ENCODE data around the gene P2RY2. TPM values are rescaled to one million over a fixed set of nuclear protein-coding genes. Genes with fewer than 3 reads are reported as not detected.
"Not testable (repeated sequence)": the region's sequence is repeated elsewhere in the genome, so short reads cannot be mapped to it uniquely, and the experiment has no call there.

The P2RY2 gene
- total RNA-seq, 2 experiments from 2014 or later, result not detected

DNA sequence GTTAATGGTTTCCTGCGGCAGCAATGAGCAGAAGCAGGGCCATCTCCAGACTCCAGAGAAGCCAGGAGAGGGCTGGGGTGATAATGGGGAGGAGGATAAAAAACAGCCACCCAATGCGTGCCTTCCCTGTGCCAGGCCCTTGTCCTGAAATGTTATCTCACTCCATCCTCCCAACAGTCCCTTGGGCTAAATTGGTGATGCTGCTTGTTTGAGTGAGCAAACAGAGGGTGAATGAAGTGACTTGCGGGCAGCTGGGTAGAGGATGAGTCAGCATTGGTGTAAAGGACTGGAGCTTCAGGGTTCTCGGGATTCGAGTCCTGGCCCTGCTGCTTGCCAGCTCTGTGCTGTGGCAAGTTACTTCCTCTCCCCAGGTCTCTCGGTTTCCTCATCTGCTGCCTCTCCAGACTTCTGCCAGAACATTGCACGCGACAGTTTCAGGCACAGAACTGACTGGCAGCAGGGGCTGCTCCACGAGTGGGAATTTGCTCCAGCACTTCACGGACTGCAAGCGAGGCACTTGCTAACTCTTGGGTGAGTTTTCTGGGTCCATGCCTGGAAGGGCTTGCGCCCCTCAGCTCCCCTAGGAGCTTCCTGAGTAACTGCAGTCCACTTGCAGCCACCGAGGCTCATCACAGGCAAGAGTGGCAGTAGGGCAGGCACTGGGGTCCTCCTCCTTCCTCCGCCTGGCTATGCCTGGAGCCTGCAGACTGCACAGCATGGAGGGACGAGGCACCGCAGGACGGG lies 54.0 kb downstream of the P2RY2 start, which contains the start of gene P2RY6:
P2RY6 (plus strand) TSS at position 403 of the 744 bp plus-strand sequence. CDS start 24,181 bp downstream, outside the sequence.
- H3K4me3 ChIP-seq (ENCODE audit: low read length), result no peak within 1 kb of the TSS
- Mint-ChIP-seq H3K36me3 (ENCODE audit: low read depth) (no peaks in the 10 kb centered on the region), H3K9me3 (no peaks in the 10 kb centered on the region), H3K4me3 (no peak within 1 kb of the TSS), H3K27ac (no peak within 1 kb of the TSS), H3K27me3 (peaks cover 19% of the 10 kb centered on the region), H3K4me1 (ENCODE audit: low read depth) (no peaks in the 10 kb centered on the region)
- peak in 3 of 14 experiments; percentile 25 to 70 (median 61) for DNase-seq
- TF ChIP-seq, protein P1, sequence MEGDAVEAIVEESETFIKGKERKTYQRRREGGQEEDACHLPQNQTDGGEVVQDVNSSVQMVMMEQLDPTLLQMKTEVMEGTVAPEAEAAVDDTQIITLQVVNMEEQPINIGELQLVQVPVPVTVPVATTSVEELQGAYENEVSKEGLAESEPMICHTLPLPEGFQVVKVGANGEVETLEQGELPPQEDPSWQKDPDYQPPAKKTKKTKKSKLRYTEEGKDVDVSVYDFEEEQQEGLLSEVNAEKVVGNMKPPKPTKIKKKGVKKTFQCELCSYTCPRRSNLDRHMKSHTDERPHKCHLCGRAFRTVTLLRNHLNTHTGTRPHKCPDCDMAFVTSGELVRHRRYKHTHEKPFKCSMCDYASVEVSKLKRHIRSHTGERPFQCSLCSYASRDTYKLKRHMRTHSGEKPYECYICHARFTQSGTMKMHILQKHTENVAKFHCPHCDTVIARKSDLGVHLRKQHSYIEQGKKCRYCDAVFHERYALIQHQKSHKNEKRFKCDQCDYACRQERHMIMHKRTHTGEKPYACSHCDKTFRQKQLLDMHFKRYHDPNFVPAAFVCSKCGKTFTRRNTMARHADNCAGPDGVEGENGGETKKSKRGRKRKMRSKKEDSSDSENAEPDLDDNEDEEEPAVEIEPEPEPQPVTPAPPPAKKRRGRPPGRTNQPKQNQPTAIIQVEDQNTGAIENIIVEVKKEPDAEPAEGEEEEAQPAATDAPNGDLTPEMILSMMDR (IDR thresholded peaks at IDR 0.05), result no peak
- H3K4me1 ChIP-seq (ENCODE audit: insufficient read depth, low read length), result peaks cover 6% of the 10 kb centered on the region
- ChIA-PET CTCF (no interaction called here), POLR2A (no interaction called here)
- intact Hi-C loops (cut with DNase I, micrococcal nuclease), result no loop called here
- H3K9me3 ChIP-seq (ENCODE audit: control insufficient read depth in 1 of 2, insufficient read depth in 1 of 2, low read length in 2 of 2), result no peaks in the 10 kb centered on the region
- no peak for ATAC-seq (ENCODE audit: poor library complexity)
- H3K27me3 ChIP-seq (ENCODE audit: control insufficient read depth in 1 of 2, insufficient read depth in 2 of 2, low read length in 2 of 2), result no peaks in the 10 kb centered on the region
- H3K36me3 ChIP-seq (ENCODE audit: insufficient read depth, low read length), result no peaks in the 10 kb centered on the region
- no peak within 1 kb of the TSS for H3K27ac ChIP-seq (ENCODE audit: low read depth in 1 of 2, low read length in 2 of 2)

DNA sequence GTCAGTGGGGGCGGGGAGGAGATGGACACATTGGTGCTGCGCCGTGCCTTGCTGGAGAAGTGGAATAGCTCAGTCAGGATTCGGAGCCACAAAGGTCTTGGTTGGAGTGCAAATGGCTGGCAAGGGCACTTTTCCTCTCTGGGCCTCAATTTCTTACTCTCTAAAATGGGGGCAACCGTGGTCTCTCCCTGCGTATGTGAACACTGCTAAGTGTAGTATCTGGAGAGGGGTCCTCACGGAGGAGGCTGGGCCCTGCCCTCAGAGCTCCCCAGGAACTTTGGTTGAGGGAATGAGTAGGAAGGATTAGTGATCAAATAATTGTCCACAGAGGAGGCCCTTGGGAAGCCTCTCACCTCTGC lies 54.6 kb downstream of the P2RY2 start:
- H3K4me3 ChIP-seq (ENCODE audit: low read length), result no peak overlapping the region
- no peak for DNase-seq

DNA sequence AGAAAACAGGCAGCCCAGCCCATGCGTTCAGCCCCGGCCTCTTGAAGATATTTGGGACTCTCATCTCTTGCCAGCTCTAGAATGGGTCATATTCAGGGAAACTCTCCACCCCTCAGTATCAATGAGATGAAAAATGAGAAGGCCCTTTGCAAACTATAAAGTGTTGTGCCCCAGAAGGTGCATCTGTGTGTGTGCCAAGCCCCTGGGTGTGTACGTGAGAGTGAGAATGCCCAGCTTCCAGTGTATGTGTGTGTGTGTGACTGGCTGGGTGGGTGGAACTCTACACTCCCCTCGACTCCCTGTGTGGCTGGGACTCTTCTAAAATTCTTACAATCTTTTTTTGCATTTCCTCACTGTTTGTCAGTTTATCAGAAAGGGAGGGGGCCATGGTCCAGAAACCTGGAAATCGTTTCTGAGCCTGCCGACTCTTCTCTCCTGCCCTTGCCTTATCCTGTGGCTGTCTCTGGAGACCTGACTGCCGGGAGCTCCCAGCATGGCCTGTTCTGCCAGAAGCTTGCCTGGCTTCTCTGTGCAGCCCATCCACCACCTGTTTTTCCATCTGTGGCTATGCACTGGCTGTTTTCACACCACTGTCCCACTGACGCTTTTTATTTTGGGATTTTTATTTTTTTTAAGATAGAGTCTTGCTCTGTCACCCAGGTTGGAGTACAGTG lies 55.3 kb downstream of the P2RY2 start:
- POLR2A ChIA-PET, result no interaction called here
- peaks cover 6% of the 10 kb centered on the region for H3K4me1 ChIP-seq (ENCODE audit: insufficient read depth, low read length)

More for the DNA sequence above, 54.6 kb downstream of the P2RY2 start:
- no peaks in the 10 kb centered on the region for H3K36me3 ChIP-seq (ENCODE audit: insufficient read depth, low read length)
- H3K9me3 Mint-ChIP-seq, result no peaks in the 10 kb centered on the region
- intact Hi-C loops (cut with DNase I, micrococcal nuclease), result no loop called here
- H3K4me1 ChIP-seq (ENCODE audit: insufficient read depth, low read length), result peaks cover 6% of the 10 kb centered on the region
- no peak overlapping the region for H3K27ac Mint-ChIP-seq
- no peaks in the 10 kb centered on the region for H3K27me3 ChIP-seq (ENCODE audit: control insufficient read depth in 1 of 2, insufficient read depth in 2 of 2, low read length in 2 of 2)
- ATAC-seq (ENCODE audit: poor library complexity), result no peak
- ChIA-PET POLR2A (no interaction called here), CTCF (no interaction called here)
- H3K4me1 Mint-ChIP-seq (ENCODE audit: low read depth), result no peaks in the 10 kb centered on the region
- no peaks in the 10 kb centered on the region for H3K9me3 ChIP-seq (ENCODE audit: control insufficient read depth in 1 of 2, insufficient read depth in 1 of 2, low read length in 2 of 2)
- H3K27me3 Mint-ChIP-seq, result peaks cover 15% of the 10 kb centered on the region
- TF ChIP-seq, protein P1 (IDR thresholded peaks at IDR 0.05), result no peak
- no peak overlapping the region for H3K27ac ChIP-seq (ENCODE audit: low read depth in 1 of 2, low read length in 2 of 2)
- no peak overlapping the region for H3K4me3 Mint-ChIP-seq
- H3K36me3 Mint-ChIP-seq (ENCODE audit: low read depth), result no peaks in the 10 kb centered on the region

DNA sequence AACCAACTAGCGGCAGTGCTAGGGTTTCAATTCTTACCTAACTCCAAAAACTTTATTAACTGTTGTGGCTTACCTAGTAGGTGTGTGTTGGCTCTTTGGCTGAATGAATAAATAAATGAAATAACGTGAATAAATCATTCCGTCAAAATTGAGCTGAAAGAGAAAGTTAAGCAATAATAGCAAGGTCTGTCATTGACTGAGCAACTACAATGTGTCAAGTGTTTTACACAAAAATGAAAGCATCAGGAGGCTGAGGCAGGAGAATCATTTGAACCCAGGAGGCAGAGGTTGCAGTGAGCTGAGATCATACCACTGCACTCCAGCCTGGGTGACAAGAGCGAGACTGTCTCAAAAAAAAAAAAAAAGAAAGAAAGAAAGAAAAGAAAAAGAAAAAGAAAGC lies 56.1 kb downstream of the P2RY2 start:
- H3K9me3 ChIP-seq (ENCODE audit: control insufficient read depth in 1 of 2, insufficient read depth in 1 of 2, low read length in 2 of 2); DNase-seq; H3K36me3 Mint-ChIP-seq (ENCODE audit: low read depth); H3K4me3 ChIP-seq (ENCODE audit: low read length); H3K27ac ChIP-seq (ENCODE audit: low read depth in 1 of 2, low read length in 2 of 2); H3K4me3 Mint-ChIP-seq; H3K9me3 Mint-ChIP-seq; H3K4me1 Mint-ChIP-seq (ENCODE audit: low read depth); POLR2A ChIA-PET; H3K27me3 ChIP-seq (ENCODE audit: control insufficient read depth in 1 of 2, insufficient read depth in 2 of 2, low read length in 2 of 2); ATAC-seq (ENCODE audit: poor library complexity); CTCF ChIA-PET; H3K27ac Mint-ChIP-seq; intact Hi-C loops (cut with DNase I, micrococcal nuclease); H3K36me3 ChIP-seq (ENCODE audit: insufficient read depth, low read length); H3K4me1 ChIP-seq (ENCODE audit: insufficient read depth, low read length): not testable (repeated sequence)
- H3K27me3 Mint-ChIP-seq, result peaks cover 10% of the 10 kb centered on the region

More for the DNA sequence above, 55.3 kb downstream of the P2RY2 start:
- H3K36me3 ChIP-seq (ENCODE audit: insufficient read depth, low read length), result no peaks in the 10 kb centered on the region
- H3K27me3 ChIP-seq (ENCODE audit: control insufficient read depth in 1 of 2, insufficient read depth in 2 of 2, low read length in 2 of 2), result no peaks in the 10 kb centered on the region
- Mint-ChIP-seq H3K27ac (no peak overlapping the region), H3K36me3 (ENCODE audit: low read depth) (no peaks in the 10 kb centered on the region), H3K4me3 (no peak overlapping the region), H3K4me1 (ENCODE audit: low read depth) (no peaks in the 10 kb centered on the region), H3K9me3 (no peaks in the 10 kb centered on the region), H3K27me3 (peaks cover 10% of the 10 kb centered on the region)
- H3K9me3 ChIP-seq (ENCODE audit: control insufficient read depth in 1 of 2, insufficient read depth in 1 of 2, low read length in 2 of 2), result no peaks in the 10 kb centered on the region
- ATAC-seq (ENCODE audit: poor library complexity) (no peak), DNase-seq (peak in 1 of 14 experiments; percentile 14)
- no peak overlapping the region for H3K4me3 ChIP-seq (ENCODE audit: low read length)
- CTCF ChIA-PET, result no interaction called here
- intact Hi-C loops (cut with DNase I, micrococcal nuclease), result no loop called here
- TF ChIP-seq, protein P1 (IDR thresholded peaks at IDR 0.05), result no peak
- no peak overlapping the region for H3K27ac ChIP-seq (ENCODE audit: low read depth in 1 of 2, low read length in 2 of 2)
